IMR-90 (cell line): ENCODE measurements around the gene SNCG. TPM values are rescaled to one million over a fixed set of nuclear protein-coding genes. Genes with fewer than 3 reads are reported as not detected.
"Not testable (repeated sequence)": the region's sequence is repeated elsewhere in the genome, so short reads cannot be mapped to it uniquely, and the experiment has no call there.

Experiments
- ATAC-seq: fragments of 200-7000 bp; cut with Tn5 transposase; 2 replicates; pipeline ENCODE4 v1.9.1; 2020; ENCODE audit warnings: low read depth, mild to moderate bottlenecking, moderate library complexity
- BruUV-seq: library from RNA; stranded (reverse); fragments of 400-500 nt; replicated peaks from 2 replicates; lab custom pipeline; 2021; lab: Mats Ljungman, UMichigan
- CTCF ChIA-PET: fragments of 300-600 bp; formaldehyde crosslinking; extraction: SDS; loops from one replicate; lab custom pipeline; 2021; ENCODE audit warnings: antibody characterized with exemption; lab: Yijun Ruan, JAX
- POLR2A ChIA-PET: fragments of 300-600 bp; sonication (Branson Sonifier 250); formaldehyde crosslinking; loops from one replicate; lab custom pipeline; 2022; ENCODE audit warnings: antibody characterized with exemption; ENCODE audit not compliant: unreplicated experiment; lab: Charles Lee
- DNase-seq: peaks from one replicate; pipeline ENCODE4 v3.0.0; 2013
- H2AFZ ChIP-seq: replicated peaks from 2 replicates; pipeline ENCODE3; 2013; ENCODE audit warnings: low read length, mild to moderate bottlenecking; ENCODE audit not compliant: poor library complexity
- H2AK5ac ChIP-seq: 2 replicates; pipeline ENCODE4 v1.6.1; 2013; ENCODE audit warnings: low read depth, low read length, inconsistent platforms
- H2AK9ac ChIP-seq: replicated peaks from 2 replicates; pipeline ENCODE3; 2013; ENCODE audit warnings: mild to moderate bottlenecking, low read depth, low read length, moderate library complexity; ENCODE audit not compliant: poor library complexity
- H2BK120ac ChIP-seq: 2 replicates; pipeline ENCODE4 v1.6.1; 2013; ENCODE audit warnings: low read depth, low read length, inconsistent platforms
- H2BK15ac ChIP-seq: 3 replicates; pipeline ENCODE4 v1.6.1; 2013; ENCODE audit warnings: low read depth, low read length, inconsistent platforms
- H2BK20ac ChIP-seq: 2 replicates; pipeline ENCODE4 v1.6.1; 2013; ENCODE audit warnings: low read depth, mild to moderate bottlenecking, inconsistent platforms, low read length, moderate library complexity
- H2BK5ac ChIP-seq: 2 replicates; pipeline ENCODE4 v1.6.1; 2013; ENCODE audit warnings: mild to moderate bottlenecking, low read depth, low read length, inconsistent platforms; ENCODE audit not compliant: poor library complexity, severe bottlenecking
- H3K14ac ChIP-seq: replicated peaks from 2 replicates; pipeline ENCODE4 v1.6.1; 2013; ENCODE audit warnings: low read depth, low read length, inconsistent platforms
- H3K18ac ChIP-seq: 2 replicates; pipeline ENCODE4 v1.6.1; 2013; ENCODE audit warnings: low read depth, low read length, control low read depth
- H3K23ac ChIP-seq: 2 replicates; pipeline ENCODE4 v1.6.1; 2013; ENCODE audit warnings: low read depth, low read length, inconsistent platforms
- H3K27ac ChIP-seq: 2 replicates; pipeline ENCODE4 v1.5.1; 2013; ENCODE audit warnings: mild to moderate bottlenecking, control low read depth, low read length; ENCODE audit not compliant: insufficient read depth
- H3K27me3 ChIP-seq: 2 replicates; pipeline ENCODE4 v1.6.1; 2013; ENCODE audit warnings: low read length; ENCODE audit not compliant: control insufficient read depth, insufficient read depth
- H3K36me3 ChIP-seq: 2 replicates; pipeline ENCODE4 v1.6.1; 2013; ENCODE audit warnings: low read length, mixed read lengths; ENCODE audit not compliant: control insufficient read depth, insufficient read depth
- H3K4ac ChIP-seq: 2 replicates; pipeline ENCODE4 v1.6.1; 2013; ENCODE audit warnings: low read depth, low read length, inconsistent platforms
- H3K4me1 ChIP-seq: 2 replicates; pipeline ENCODE4 v1.6.1; 2013; ENCODE audit warnings: low read length, mixed read lengths; ENCODE audit not compliant: control insufficient read depth, insufficient read depth
- H3K4me2 ChIP-seq: 2 replicates; pipeline ENCODE4 v1.6.1; 2013; ENCODE audit warnings: low read depth, mild to moderate bottlenecking, control low read depth, low read length, moderate library complexity
- H3K4me3 ChIP-seq: 2 replicates; pipeline ENCODE4 v1.5.1; 2013; ENCODE audit warnings: low read depth, mild to moderate bottlenecking, control low read depth, low read length, moderate library complexity; ENCODE audit not compliant: insufficient read depth
- H3K56ac ChIP-seq: 2 replicates; pipeline ENCODE4 v1.6.1; 2013; ENCODE audit warnings: low read length, inconsistent platforms; ENCODE audit not compliant: insufficient read depth; ENCODE audit errors: extremely low read depth
- H3K79me1 ChIP-seq, 2 experiments: 2 replicates each; pipeline ENCODE4 v1.6.1; 2013; ENCODE audit warnings: low read length in 2 of 2, inconsistent platforms in 1 of 2, low read depth in 1 of 2
- H3K9ac ChIP-seq: 2 replicates; pipeline ENCODE4 v1.6.1; 2013; ENCODE audit warnings: low read depth, low read length, control low read depth
- H3K9me1 ChIP-seq: 2 replicates; pipeline ENCODE4 v1.6.1; 2013; ENCODE audit warnings: low read length, inconsistent platforms; ENCODE audit not compliant: insufficient read depth
- H3K9me3 ChIP-seq: 2 replicates; pipeline ENCODE4 v1.6.1; 2013; ENCODE audit warnings: low read length; ENCODE audit not compliant: control insufficient read depth, insufficient read depth
- H4K20me1 ChIP-seq: 2 replicates; pipeline ENCODE4 v1.6.1; 2013; ENCODE audit warnings: low read length, inconsistent platforms; ENCODE audit not compliant: insufficient read depth
- H4K5ac ChIP-seq: 2 replicates; pipeline ENCODE4 v1.6.1; 2013; ENCODE audit warnings: mild to moderate bottlenecking, low read depth, low read length, control low read depth
- H4K8ac ChIP-seq, 2 experiments: 2 replicates each; pipeline ENCODE4 v1.6.1; 2013; ENCODE audit warnings: low read depth in 2 of 2, low read length in 2 of 2, control low read depth in 1 of 2, inconsistent platforms in 1 of 2
- H4K91ac ChIP-seq: 2 replicates; pipeline ENCODE4 v1.6.1; 2013; ENCODE audit warnings: low read depth, low read length, inconsistent platforms; ENCODE audit not compliant: insufficient read depth
- CHD1 ChIP-seq: IDR thresholded peaks from 2 replicates; pipeline ENCODE4 v1.6.1; 2012; ENCODE audit warnings: low read depth, low read length, improper control_type of control experiment
- FOS ChIP-seq: fragments of 150-350 bp; IDR thresholded peaks from 2 replicates; pipeline ENCODE4 v1.6.1; 2016; ENCODE audit warnings: low read depth, low read length
- MAZ ChIP-seq: IDR thresholded peaks from 2 replicates; pipeline ENCODE4 v1.6.1; 2012; ENCODE audit warnings: low read depth, mild to moderate bottlenecking, low read length, improper control_type of control experiment, moderate library complexity, borderline replicate concordance
- POLR2A ChIP-seq: IDR thresholded peaks from 2 replicates; pipeline ENCODE4 v1.6.1; 2012; ENCODE audit warnings: mild to moderate bottlenecking, low read depth, low read length
- RAD21 ChIP-seq: IDR thresholded peaks from 2 replicates; pipeline ENCODE4 v1.6.1; 2012; ENCODE audit warnings: low read length, improper control_type of control experiment
- RFX5 ChIP-seq: IDR thresholded peaks from 2 replicates; pipeline ENCODE4 v1.8.0; 2012; ENCODE audit warnings: low read depth, mild to moderate bottlenecking, low read length, moderate library complexity
- WGBS, 2 experiments: methylation state at CpG; one replicate each; pipeline versions ENCODE4 v1.1.5 to v1.1.7; 2013; ENCODE audit warnings: missing lambda C conversion rate in 2 of 2; ENCODE audit not compliant: insufficient read length in 1 of 2; ENCODE audit errors: extremely low coverage in 2 of 2; 5-methylcytosine and 5-hydroxymethylcytosine counted together
- dilution Hi-C: fragments of 300-500 bp; cut with HindIII; formaldehyde crosslinking; loops from one replicate; pipeline ENCODE4 v1.14.3; 2018; ENCODE audit warnings: low sequenced_read_pairs; ENCODE audit not compliant: unreplicated experiment
- in situ Hi-C: fragments of 300-500 bp; cut with MboI; formaldehyde crosslinking; loops from 3 replicates; pipeline ENCODE4 v1.14.3; 2019; ENCODE audit warnings: low sequenced_read_pairs, inconsistent platforms, mixed read lengths
- intact Hi-C: fragments of 100-400 bp; cut with micrococcal nuclease; formaldehyde crosslinking; loops from 2 replicates; pipeline ENCODE4 v1.10.0; 2022
- polyA plus RNA-seq, 3 experiments: library from polyadenylated mRNA; depleted of rRNA; stranded (reverse); fragments of >200 nt; gene quantifications; 2 replicates each; pipeline ENCODE4 v1.2.3, GENCODE V29; 2012; ENCODE audit warnings: low replicate concordance in 1 of 3
- total RNA-seq: library from RNA; depleted of rRNA; stranded (reverse); fragments of >200 nt; gene quantifications from 2 replicates; pipeline ENCODE4 v1.2.3, GENCODE V29; 2012
- TF ChIP-seq, protein P1 (sequence below): conservative IDR thresholded peaks from 2 replicates; pipeline ENCODE4 v1.5.1; 2012; ENCODE audit warnings: mild to moderate bottlenecking, low read depth, low read length, improper control_type of control experiment

The SNCG gene
- total and polyA plus RNA-seq, 2 of the 4 experiments (the other 2 are of a cell fraction), result 10.6 to 19.0 TPM

GRCh38 chr10:86952106-86952505 lies 6.3 kb upstream of the SNCG start:
- ATAC-seq (no peak), DNase-seq (no peak)
- no peak overlapping the region for H4K91ac ChIP-seq
- H2BK20ac ChIP-seq, result no peak overlapping the region
- H2BK15ac ChIP-seq, result no peak overlapping the region; the same call in 2 of the 3 replicates
- no peak overlapping the region for H3K27ac ChIP-seq
- BruUV-seq, result no TSS peak
- H3K36me3 ChIP-seq, result no peaks in the 10 kb centered on the region
- peaks cover 8% of the 10 kb centered on the region for H3K27me3 ChIP-seq
- no peaks in the 10 kb centered on the region; the same call in 1 of the 2 replicates for H3K9me1 ChIP-seq
- H3K23ac ChIP-seq, result no peak overlapping the region
- peaks cover 7% of the 10 kb centered on the region for H3K4me1 ChIP-seq
- no peak overlapping the region for H2BK120ac ChIP-seq
- H4K20me1 ChIP-seq, result no peaks in the 10 kb centered on the region
- POLR2A ChIA-PET, result no interaction called here
- no peak overlapping the region for H3K4ac ChIP-seq
- H4K5ac ChIP-seq, result no peak overlapping the region
- TF ChIP-seq, protein P1, sequence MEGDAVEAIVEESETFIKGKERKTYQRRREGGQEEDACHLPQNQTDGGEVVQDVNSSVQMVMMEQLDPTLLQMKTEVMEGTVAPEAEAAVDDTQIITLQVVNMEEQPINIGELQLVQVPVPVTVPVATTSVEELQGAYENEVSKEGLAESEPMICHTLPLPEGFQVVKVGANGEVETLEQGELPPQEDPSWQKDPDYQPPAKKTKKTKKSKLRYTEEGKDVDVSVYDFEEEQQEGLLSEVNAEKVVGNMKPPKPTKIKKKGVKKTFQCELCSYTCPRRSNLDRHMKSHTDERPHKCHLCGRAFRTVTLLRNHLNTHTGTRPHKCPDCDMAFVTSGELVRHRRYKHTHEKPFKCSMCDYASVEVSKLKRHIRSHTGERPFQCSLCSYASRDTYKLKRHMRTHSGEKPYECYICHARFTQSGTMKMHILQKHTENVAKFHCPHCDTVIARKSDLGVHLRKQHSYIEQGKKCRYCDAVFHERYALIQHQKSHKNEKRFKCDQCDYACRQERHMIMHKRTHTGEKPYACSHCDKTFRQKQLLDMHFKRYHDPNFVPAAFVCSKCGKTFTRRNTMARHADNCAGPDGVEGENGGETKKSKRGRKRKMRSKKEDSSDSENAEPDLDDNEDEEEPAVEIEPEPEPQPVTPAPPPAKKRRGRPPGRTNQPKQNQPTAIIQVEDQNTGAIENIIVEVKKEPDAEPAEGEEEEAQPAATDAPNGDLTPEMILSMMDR, result no peak
- TF ChIP-seq CHD1 (no peak), RFX5 (no peak), MAZ (no peak), RAD21 (no peak), POLR2A (no peak), FOS (no peak)
- no peak overlapping the region for H3K4me2 ChIP-seq
- no peak overlapping the region for H2AK9ac ChIP-seq
- no peak overlapping the region for H3K18ac ChIP-seq
- WGBS, 2 experiments, result no CpG with 5 or more reads among the region's 7 CpGs
- no peak overlapping the region for H3K4me3 ChIP-seq
- H2BK5ac ChIP-seq, result no peak overlapping the region
- no peak overlapping the region for H3K56ac ChIP-seq
- H3K79me1 ChIP-seq, result no peaks in the 10 kb centered on the region
- H4K8ac ChIP-seq, result no peak overlapping the region
- in situ Hi-C loops (no loop called here), intact Hi-C loops (no loop called here), dilution Hi-C loops (no loop called here)
- H3K14ac ChIP-seq, result no peak overlapping the region
- H3K9me3 ChIP-seq, result peaks cover 3% of the 10 kb centered on the region
- H2AK5ac ChIP-seq, result no peak overlapping the region
- no peak overlapping the region for H2AFZ ChIP-seq
- CTCF ChIA-PET, result interaction anchor here (1.1 kb wide), 1 partner anchor 13 kb away, joined by 3 read pairs; no protein-coding TSS in a partner anchor
- H3K9ac ChIP-seq, result no peak overlapping the region

DNA sequence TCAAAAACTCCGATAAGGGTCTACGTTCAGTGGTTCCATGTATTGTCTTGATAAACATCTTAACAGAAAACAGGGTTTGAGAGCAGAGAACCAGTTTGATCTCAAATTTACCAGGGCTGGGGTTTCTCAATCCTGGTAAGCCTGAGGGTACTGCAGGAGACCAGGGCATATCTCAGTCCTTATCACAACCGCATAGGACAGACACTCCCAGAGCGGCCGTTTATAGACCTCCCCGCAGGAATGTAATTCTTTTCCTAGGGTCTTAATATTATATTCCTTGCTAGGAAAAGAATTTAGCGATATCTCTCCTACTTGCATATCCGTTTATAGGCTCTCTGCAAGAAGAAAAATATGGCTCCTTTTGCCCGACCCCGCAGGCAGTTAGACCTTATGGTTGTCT lies 5.7 kb upstream of the SNCG start:
- H2BK20ac ChIP-seq, H3K4me3 ChIP-seq, in situ Hi-C loops, H4K91ac ChIP-seq, H3K4me1 ChIP-seq, H2BK120ac ChIP-seq, H3K27ac ChIP-seq, H2AFZ ChIP-seq, H4K20me1 ChIP-seq, DNase-seq, H2BK5ac ChIP-seq, H3K4ac ChIP-seq, H4K5ac ChIP-seq, H2AK5ac ChIP-seq, H3K56ac ChIP-seq, H3K9me1 ChIP-seq, H3K14ac ChIP-seq, H2AK9ac ChIP-seq, H3K23ac ChIP-seq, H3K9me3 ChIP-seq, H3K79me1 ChIP-seq, H2BK15ac ChIP-seq, BruUV-seq, dilution Hi-C loops, POLR2A ChIA-PET, ATAC-seq, H3K27me3 ChIP-seq, H3K36me3 ChIP-seq, H3K18ac ChIP-seq, H3K4me2 ChIP-seq, H4K8ac ChIP-seq, H3K9ac ChIP-seq, intact Hi-C loops: not testable (repeated sequence)
- CTCF ChIA-PET, result interaction anchor here (1.1 kb wide), 1 partner anchor 14 kb away, joined by 3 read pairs; no protein-coding TSS in a partner anchor
- WGBS, 2 experiments, result no CpG with 5 or more reads among the region's 10 CpGs
